Activated CD8-positive, alpha-beta memory T cell treated with anti-CD3 and anti-CD28 coated beads, Interleukin-2, amount 10 ng/mL, durations not matched to agents 7 days and 5 days (primary cell): ENCODE measurements around the gene MICAL3. TPM values are rescaled to one million over a fixed set of nuclear protein-coding genes. Genes with fewer than 3 reads are reported as not detected.
"Not testable (repeated sequence)": the region's sequence is repeated elsewhere in the genome, so short reads cannot be mapped to it uniquely, and the experiment has no call there.

Source experiments
- ATAC-seq: fragments of 150-1000 bp; cut with Tn5 transposase; one replicate; pipeline ENCODE4 v1.10.0; 2021; ENCODE audit warnings: moderate library complexity
- CTCF ChIA-PET: fragments of 350-600 bp; sonication (Branson Sonifier 250); formaldehyde crosslinking; loops from one replicate; lab custom pipeline; 2021; ENCODE audit warnings: antibody characterized with exemption; lab: Charles Lee
- DNase-seq: peaks from one replicate; pipeline ENCODE4 v3.0.0-alpha.2; 2020
- H3K27ac Mint-ChIP-seq: one replicate; pipeline ENCODE4 v1.8.0; 2021; ENCODE audit warnings: mild to moderate bottlenecking, mixed read lengths
- H3K27me3 Mint-ChIP-seq: one replicate; pipeline ENCODE4 v1.8.0; 2021; ENCODE audit warnings: mixed read lengths
- H3K36me3 Mint-ChIP-seq: one replicate; pipeline ENCODE4 v1.8.0; 2021; ENCODE audit warnings: mild to moderate bottlenecking, mixed read lengths
- H3K4me1 Mint-ChIP-seq: one replicate; pipeline ENCODE4 v1.8.0; 2021; ENCODE audit warnings: mixed read lengths
- H3K4me3 Mint-ChIP-seq: one replicate; pipeline ENCODE4 v1.8.0; 2021; ENCODE audit warnings: mild to moderate bottlenecking, moderate library complexity, mixed read lengths
- H3K9me3 Mint-ChIP-seq: one replicate; pipeline ENCODE4 v1.8.0; 2022; ENCODE audit warnings: low read depth, mixed read lengths
- total RNA-seq, 2 experiments: library from RNA; stranded (reverse); gene quantifications; one replicate each; pipeline ENCODE4 v1.2.3, GENCODE V29; 2021

Gene MICAL3
- total RNA-seq, 2 experiments from 2014 or later: 38.8 to 41.7 TPM

DNA sequence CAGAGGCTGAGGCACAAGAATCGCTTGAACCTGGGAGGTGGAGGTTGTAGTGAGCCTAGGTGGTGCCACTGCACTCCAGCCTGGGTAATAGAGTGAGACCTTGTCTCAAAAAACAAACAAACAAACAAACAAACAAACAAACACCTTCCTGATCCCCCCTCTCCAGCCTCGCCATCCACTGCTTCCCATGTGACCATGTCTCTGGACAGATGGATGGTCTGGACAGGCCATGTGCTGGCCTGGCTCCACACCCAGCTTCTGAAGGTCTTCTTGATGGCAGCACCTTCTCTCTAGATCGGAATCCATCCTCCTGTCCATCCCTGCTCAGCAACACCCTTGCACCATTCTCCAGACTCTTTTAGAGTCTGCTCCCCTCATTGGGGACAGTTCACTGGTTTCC lies 42.8 kb upstream of the MICAL3 start:
- Mint-ChIP-seq H3K36me3 (no peaks in the 10 kb centered on the region), H3K4me3 (no peak overlapping the region), H3K27me3 (peaks cover 54% of the 10 kb centered on the region), H3K27ac (no peak overlapping the region), H3K4me1 (no peaks in the 10 kb centered on the region), H3K9me3 (no peaks in the 10 kb centered on the region)
- ATAC-seq (no peak), DNase-seq (no peak)
- CTCF ChIA-PET: no interaction called here

DNA sequence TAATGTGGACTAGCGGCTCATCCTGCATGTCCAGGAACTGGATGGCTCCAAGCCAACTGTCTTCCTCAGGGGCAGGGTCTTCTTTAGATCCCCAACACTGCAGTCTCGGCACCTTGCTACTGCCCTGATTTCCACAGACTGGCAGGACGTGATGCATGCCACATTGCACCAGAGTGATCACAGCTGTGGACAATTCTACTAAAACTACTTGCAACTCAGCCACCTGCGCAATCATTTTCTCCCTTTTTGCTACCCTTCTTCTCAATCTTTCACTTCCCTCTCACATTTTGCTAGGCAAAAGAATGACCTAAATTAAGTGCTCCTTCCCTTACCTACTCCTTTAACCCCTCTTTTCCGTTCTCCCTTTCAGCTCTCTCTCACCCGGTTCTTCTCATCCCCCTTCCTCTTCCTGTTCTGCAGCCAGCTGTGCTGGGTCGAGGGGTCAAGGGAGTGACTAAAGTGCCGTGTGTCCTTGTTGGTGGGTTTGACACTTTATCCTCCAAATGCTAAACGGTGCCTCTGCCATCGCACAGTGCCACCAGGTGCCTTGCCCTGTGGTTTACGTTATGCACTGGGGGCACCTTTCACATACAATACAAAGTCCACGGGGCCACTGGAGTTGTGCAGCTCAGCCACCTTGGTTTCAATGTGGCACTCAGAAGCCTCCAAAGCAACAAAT lies 42.0 kb upstream of the MICAL3 start:
- Mint-ChIP-seq H3K27me3 (peaks cover 54% of the 10 kb centered on the region), H3K4me1 (no peaks in the 10 kb centered on the region), H3K27ac (no peak overlapping the region), H3K36me3 (no peaks in the 10 kb centered on the region), H3K9me3 (no peaks in the 10 kb centered on the region), H3K4me3 (no peak overlapping the region)
- CTCF ChIA-PET: interaction anchor here (2.6 kb wide), 1 partner anchor 9 kb away, joined by 10 read pairs; no protein-coding TSS in a partner anchor
- no peak for ATAC-seq
- DNase-seq: no peak

DNA sequence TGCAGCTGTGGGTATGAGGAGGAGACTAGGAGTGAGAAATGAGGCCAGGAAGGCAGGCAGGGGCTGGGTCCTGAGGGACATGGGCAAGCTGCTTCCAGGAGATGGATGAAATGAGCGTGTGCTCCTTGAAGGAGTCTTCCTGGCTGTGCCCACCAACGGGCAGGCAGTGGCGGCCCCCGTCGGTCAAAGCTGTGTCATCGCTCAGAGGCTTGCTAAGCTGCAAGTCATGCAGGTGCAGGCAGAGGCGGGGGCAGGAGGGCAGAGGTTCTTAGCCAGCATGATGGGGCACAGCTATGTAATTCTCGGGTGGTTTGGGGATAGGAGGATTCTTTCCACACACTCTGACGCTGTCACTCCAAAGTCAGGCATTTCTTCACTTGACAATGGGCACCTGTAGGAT lies 40.9 kb upstream of the MICAL3 start:
- DNase-seq: no peak
- H3K27me3 Mint-ChIP-seq: peaks cover 55% of the 10 kb centered on the region
- no peaks in the 10 kb centered on the region for H3K36me3 Mint-ChIP-seq
- H3K9me3 Mint-ChIP-seq: no peaks in the 10 kb centered on the region
- peaks cover under 1% of the 10 kb centered on the region for H3K4me1 Mint-ChIP-seq
- CTCF ChIA-PET: interaction anchor here (2.6 kb wide), 1 partner anchor 10 kb away, joined by 10 read pairs; no protein-coding TSS in a partner anchor
- H3K27ac Mint-ChIP-seq: no peak overlapping the region
- H3K4me3 Mint-ChIP-seq: no peak overlapping the region
- ATAC-seq: no peak

DNA sequence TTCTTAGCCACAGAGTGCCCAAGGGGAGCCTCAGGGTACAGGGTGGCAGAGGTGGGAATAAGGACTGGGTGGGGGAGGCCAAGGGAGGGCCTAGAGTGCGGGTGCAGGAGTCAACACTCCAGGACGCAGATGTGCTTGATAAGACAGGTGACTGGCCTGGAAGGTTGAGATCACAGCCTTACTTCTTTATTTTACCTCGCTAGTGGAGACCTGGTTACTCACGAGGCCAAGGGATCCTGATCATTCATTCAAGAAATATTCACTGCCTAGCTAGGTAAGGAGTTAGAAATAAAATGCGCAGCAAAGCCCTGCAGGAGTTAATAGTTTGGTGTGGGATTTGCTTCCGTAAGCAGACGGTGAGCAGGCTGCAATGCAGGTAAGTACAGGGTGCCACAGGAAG lies 40.3 kb upstream of the MICAL3 start:
- no peak for ATAC-seq
- Mint-ChIP-seq H3K27ac (no peak overlapping the region), H3K4me1 (peaks cover 5% of the 10 kb centered on the region), H3K9me3 (no peaks in the 10 kb centered on the region), H3K36me3 (no peaks in the 10 kb centered on the region), H3K27me3 (peaks cover 57% of the 10 kb centered on the region), H3K4me3 (no peak overlapping the region)
- CTCF ChIA-PET: interaction anchor here (2.6 kb wide), 1 partner anchor 11 kb away, joined by 10 read pairs; no protein-coding TSS in a partner anchor
- no peak for DNase-seq

DNA sequence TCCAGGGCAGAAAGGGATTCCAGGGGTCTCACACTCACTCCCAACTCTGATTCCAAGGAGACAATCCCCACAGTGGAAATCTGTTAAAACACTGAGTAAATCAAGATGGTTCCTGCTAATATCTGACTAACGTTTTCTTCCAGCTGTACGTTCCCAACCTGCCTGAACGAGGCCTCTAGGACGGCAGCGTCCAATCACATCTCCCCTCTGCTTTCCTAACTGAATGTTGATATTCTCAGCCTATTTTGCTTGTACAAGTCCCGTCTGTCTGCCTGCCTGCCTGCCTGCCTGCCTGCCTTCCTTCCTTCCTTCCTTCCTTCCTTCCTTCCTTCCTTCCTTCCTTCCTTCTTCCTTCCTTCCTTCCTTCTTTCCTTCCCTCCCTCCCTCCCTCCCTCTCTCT lies 39.4 kb upstream of the MICAL3 start:
- not testable (repeated sequence) for H3K36me3 Mint-ChIP-seq, H3K4me3 Mint-ChIP-seq, DNase-seq, H3K4me1 Mint-ChIP-seq, ATAC-seq, H3K9me3 Mint-ChIP-seq, H3K27ac Mint-ChIP-seq
- H3K27me3 Mint-ChIP-seq: peaks cover 54% of the 10 kb centered on the region
- CTCF ChIA-PET: interaction anchor here (1.3 to 1.7 kb wide), 2 partner anchors 12 to 233 kb away, joined by 3 to 6 read pairs; no protein-coding TSS in a partner anchor

DNA sequence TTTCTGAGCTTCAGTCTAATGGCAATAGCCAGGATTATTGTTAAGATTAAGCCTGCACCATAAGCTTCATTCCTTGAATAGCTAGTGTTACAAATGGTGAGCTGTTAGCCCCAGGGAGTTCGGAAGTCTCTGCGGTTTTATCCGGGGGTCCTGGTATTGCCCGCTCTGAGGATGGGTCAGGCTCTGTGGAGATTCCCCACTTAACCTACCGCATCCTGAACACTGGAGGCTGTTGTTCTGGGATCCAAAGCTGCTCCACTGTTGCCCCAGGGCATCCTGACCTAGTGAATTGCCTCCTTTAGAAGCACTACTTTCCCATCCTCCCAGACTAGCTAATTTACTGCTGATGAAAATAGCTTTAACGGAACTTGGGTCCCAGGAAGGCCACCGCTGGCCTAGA lies 38.9 kb upstream of the MICAL3 start:
- Mint-ChIP-seq H3K9me3 (no peaks in the 10 kb centered on the region), H3K36me3 (no peaks in the 10 kb centered on the region), H3K4me3 (no peak overlapping the region), H3K27me3 (peaks cover 53% of the 10 kb centered on the region), H3K4me1 (peaks cover 8% of the 10 kb centered on the region), H3K27ac (no peak overlapping the region)
- CTCF ChIA-PET: interaction anchor here (1.3 to 1.7 kb wide), 2 partner anchors 13 to 233 kb away, joined by 3 to 6 read pairs; no protein-coding TSS in a partner anchor
- no peak for ATAC-seq
- DNase-seq: no peak

DNA sequence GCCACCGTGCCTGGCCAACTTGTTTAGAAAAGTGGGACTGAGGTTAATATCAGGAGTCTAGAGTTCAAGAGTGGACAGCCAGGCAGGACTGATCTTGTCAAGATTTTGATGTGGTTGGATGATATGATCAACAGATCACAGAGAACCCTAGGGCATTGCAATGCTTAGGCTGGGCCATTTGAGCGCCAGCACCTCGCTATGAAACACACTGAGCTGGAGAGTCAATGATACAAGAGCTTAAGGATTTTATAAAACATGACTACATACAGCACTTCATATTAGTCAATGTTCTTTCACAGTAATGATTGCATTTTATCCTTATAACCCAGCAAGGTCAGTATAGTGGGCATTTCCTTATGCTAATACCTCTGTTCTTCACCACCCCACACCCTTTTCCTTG lies 38.1 kb upstream of the MICAL3 start:
- no peak overlapping the region for H3K4me3 Mint-ChIP-seq
- no peak for ATAC-seq
- no peaks in the 10 kb centered on the region for H3K36me3 Mint-ChIP-seq
- H3K27me3 Mint-ChIP-seq: peaks cover 51% of the 10 kb centered on the region
- peaks cover 12% of the 10 kb centered on the region for H3K4me1 Mint-ChIP-seq
- CTCF ChIA-PET: interaction anchor here (1.3 to 1.7 kb wide), 2 partner anchors 14 to 232 kb away, joined by 3 to 6 read pairs; no protein-coding TSS in a partner anchor
- no peaks in the 10 kb centered on the region for H3K9me3 Mint-ChIP-seq
- no peak overlapping the region for H3K27ac Mint-ChIP-seq
- DNase-seq: no peak

DNA sequence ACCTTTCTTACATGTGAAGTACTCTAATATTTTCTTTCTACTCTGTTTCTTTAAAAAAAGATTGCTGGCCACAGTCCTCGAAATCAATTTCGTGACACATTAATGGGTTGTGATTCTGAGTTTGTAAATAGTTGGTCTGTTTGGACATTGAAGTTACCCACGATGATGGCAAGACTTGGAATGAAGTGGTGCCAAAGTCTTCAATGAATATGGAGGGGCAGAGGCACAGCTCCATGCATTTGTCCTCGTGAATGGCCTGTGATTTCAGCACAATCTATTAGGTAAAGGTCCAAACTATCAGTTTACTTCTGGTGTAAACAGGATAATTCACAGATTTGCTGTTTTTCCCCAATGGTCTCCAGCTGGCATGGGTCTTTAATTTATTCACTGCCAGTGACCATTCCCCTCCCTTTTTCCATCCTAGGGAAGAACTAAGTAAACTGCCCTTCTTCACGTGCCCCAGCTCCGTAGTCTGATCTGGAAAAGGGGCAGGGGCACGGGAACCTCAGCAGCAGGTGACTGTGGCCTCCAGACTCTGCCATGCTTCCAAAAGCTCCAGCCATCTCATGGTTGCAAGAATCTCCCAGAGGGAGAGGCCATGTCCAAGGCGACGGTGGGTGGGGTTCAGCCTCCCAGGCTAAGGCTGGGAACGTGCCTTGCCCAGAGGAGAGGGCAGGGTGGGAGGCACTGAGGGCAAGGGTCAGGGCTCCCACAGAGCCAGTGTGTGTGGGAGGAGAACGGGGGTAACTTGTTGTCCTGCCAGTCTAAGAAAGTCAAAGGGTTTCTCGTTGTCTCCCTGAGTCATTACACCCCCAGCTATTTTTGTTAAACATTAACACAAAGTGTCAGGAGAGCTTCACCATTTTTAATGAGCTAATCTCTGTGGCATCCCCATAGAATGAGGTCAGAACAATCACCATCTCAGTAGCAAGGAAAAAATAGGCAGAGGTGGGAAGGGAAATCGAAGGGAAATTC lies 36.6 kb upstream of the MICAL3 start:
- H3K27ac Mint-ChIP-seq: no peak overlapping the region
- no peaks in the 10 kb centered on the region for H3K9me3 Mint-ChIP-seq
- no peak for DNase-seq
- no peak for ATAC-seq
- peaks cover 23% of the 10 kb centered on the region for H3K4me1 Mint-ChIP-seq
- no peaks in the 10 kb centered on the region for H3K36me3 Mint-ChIP-seq
- H3K4me3 Mint-ChIP-seq: no peak overlapping the region
- CTCF ChIA-PET: no interaction called here
- peaks cover 37% of the 10 kb centered on the region for H3K27me3 Mint-ChIP-seq

DNA sequence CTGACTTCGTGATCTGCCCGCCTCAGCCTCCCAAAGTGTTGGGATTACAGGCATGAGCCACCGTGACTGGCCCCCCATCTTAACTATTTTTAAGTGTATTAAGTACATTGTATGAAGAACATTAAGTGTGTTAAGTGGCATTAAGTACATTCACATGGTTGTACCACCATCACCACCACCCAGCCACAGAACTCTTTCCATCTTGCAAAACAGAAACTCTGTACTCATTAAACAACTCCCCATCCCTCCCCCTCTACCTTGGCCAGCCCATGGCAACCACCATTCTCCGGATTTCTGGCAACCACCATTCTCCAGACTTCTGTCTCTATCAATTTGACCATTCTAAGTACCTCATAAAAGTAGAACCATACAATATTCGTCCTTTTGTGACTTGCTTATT lies 35.6 kb upstream of the MICAL3 start:
- H3K36me3 Mint-ChIP-seq: no peaks in the 10 kb centered on the region
- H3K9me3 Mint-ChIP-seq: no peaks in the 10 kb centered on the region
- ATAC-seq (no peak), DNase-seq (no peak)
- no peak overlapping the region for H3K27ac Mint-ChIP-seq
- peaks cover 27% of the 10 kb centered on the region for H3K27me3 Mint-ChIP-seq
- H3K4me1 Mint-ChIP-seq: peaks cover 23% of the 10 kb centered on the region
- CTCF ChIA-PET: no interaction called here
- H3K4me3 Mint-ChIP-seq: no peak overlapping the region

DNA sequence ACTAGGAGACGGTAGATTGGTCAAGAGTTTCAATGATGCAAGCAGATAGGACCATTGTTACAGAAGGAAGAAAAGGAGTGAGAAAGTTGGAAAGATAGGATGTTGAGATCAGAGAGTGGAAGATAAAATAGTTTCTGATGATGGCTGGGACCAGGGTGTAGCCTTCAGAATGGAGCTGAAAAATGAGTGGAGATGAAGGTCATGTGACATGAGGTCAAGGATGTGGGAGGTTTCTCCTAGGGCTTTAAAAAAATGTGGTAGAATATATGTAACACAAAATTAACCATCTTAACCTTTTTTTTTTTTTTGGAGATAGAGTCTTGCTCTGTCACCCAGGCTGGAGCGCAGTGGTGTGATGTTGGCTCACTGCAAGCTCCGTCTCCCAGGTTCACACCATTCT lies 35.1 kb upstream of the MICAL3 start:
- H3K27me3 Mint-ChIP-seq: peaks cover 22% of the 10 kb centered on the region

DNA sequence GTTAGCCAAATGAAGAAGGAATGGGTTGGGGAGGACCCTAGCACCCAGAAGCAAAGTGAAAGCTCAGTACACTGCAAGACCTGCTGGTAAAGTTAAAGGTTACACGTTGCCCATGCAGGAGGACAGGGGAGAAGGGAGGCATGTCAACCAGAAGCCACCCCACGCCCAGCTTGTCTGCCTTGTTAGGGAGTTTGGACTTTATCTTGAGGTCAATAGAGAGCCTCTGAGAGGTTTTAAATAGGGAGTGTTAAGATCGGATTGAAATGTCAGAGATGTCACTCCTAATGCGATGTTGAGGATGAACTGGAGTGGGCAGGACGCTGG lies 34.7 kb upstream of the MICAL3 start:
- CTCF ChIA-PET: interaction anchor here (1.3 kb wide), 1 partner anchor 273 kb away, joined by 5 read pairs; no protein-coding TSS in a partner anchor
- Mint-ChIP-seq H3K27ac (no peak overlapping the region), H3K36me3 (no peaks in the 10 kb centered on the region), H3K9me3 (no peaks in the 10 kb centered on the region), H3K4me1 (peaks cover 23% of the 10 kb centered on the region), H3K4me3 (no peak overlapping the region), H3K27me3 (peaks cover 21% of the 10 kb centered on the region)
- ATAC-seq (no peak), DNase-seq (no peak)

More for the DNA sequence above, 35.1 kb upstream of the MICAL3 start:
- no peak overlapping the region for H3K27ac Mint-ChIP-seq
- no peak overlapping the region for H3K4me3 Mint-ChIP-seq
- no peaks in the 10 kb centered on the region for H3K36me3 Mint-ChIP-seq
- DNase-seq: no peak
- no peaks in the 10 kb centered on the region for H3K9me3 Mint-ChIP-seq
- no peak for ATAC-seq
- CTCF ChIA-PET: interaction anchor here (1.3 kb wide), 1 partner anchor 273 kb away, joined by 5 read pairs; no protein-coding TSS in a partner anchor
- peaks cover 23% of the 10 kb centered on the region for H3K4me1 Mint-ChIP-seq

DNA sequence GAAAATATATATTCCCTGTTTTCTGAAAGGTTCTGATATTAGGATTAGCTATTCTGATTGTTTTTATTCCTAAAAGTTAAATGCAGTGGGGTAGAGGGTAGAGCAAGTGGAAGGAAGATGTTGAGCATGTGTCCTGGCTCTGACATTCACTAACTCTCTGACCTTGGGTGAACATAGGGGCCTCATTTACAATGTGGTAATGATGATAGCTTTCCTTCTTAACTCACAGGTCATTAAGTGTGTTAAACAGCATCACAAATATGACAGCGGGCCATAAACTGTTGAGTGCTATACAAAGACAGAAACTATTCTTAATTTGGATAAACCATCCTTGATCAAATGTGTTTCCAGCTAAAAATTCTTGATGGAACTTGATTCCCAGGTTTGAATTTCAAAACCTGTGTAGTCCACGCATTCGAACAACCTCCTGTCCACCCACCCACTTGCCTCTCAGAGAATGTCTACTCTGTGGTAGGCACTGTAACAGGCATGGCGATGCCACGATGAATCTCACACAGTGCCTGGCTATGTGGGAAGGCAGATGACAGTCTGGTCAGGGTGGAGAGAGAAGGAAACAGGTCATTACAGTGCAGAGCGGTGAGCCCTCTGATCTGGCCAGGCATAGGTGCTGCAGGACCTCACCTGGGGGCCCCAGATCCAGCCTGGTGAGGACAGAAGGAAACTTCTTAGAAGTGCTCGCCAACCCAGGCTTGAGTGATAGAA lies 34.2 kb upstream of the MICAL3 start:
- H3K4me3 Mint-ChIP-seq: no peak overlapping the region
- H3K27ac Mint-ChIP-seq: no peak overlapping the region
- no peak for ATAC-seq
- no peak for DNase-seq
- H3K36me3 Mint-ChIP-seq: no peaks in the 10 kb centered on the region
- H3K27me3 Mint-ChIP-seq: peaks cover 21% of the 10 kb centered on the region
- CTCF ChIA-PET: interaction anchor here (1.3 to 1.4 kb wide), 2 partner anchors 17 to 272 kb away, joined by 5 read pairs; no protein-coding TSS in a partner anchor
- peaks cover 23% of the 10 kb centered on the region for H3K4me1 Mint-ChIP-seq
- H3K9me3 Mint-ChIP-seq: no peaks in the 10 kb centered on the region
